SK-N-SH treated with all-trans-retinoic acid at 6 μM for 48 hours (cell line): ENCODE measurements around the gene CYB561.

Experiments
- BACH2 ChIP-seq: fragments of 250-450 bp; sonication (Bioruptor Pico); IDR thresholded peaks from 2 replicates; pipeline ENCODE4 v1.9.0; 2021; ENCODE audit warnings: mild to moderate bottlenecking, borderline replicate concordance
- OSR1 ChIP-seq: fragments of 250-450 bp; sonication (Bioruptor Pico); IDR thresholded peaks from 2 replicates; pipeline ENCODE4 v1.8.0; 2022; ENCODE audit warnings: moderate library complexity, mild to moderate bottlenecking, inconsistent platforms
- TF ChIP-seq, protein P1 (sequence below): fragments of 250-450 bp; sonication (Bioruptor Pico); IDR thresholded peaks from 2 replicates; pipeline ENCODE4 v1.8.0; 2020; ENCODE audit warnings: mild to moderate bottlenecking, moderate library complexity, borderline replicate concordance

DNA sequence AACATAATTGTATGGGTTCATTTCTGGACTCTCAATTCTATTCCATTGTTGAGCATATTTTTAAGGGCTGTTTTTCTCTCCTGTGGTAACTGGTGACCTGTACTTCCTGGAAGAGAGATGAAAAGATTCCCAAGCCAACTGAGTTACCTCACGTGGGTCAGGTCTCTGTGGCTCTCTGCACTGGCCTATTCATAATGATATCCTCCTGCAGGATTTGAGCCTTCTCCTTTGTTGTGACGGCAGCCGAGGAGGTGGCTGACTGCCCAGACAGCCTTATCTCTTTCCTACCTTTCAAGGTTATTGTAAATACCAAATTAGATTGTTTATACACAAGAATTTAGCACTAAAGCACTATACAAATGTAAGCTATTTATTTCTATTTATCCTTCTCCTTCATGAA is 28.1 kb upstream of the CYB561 start:
- TF ChIP-seq, protein P1, sequence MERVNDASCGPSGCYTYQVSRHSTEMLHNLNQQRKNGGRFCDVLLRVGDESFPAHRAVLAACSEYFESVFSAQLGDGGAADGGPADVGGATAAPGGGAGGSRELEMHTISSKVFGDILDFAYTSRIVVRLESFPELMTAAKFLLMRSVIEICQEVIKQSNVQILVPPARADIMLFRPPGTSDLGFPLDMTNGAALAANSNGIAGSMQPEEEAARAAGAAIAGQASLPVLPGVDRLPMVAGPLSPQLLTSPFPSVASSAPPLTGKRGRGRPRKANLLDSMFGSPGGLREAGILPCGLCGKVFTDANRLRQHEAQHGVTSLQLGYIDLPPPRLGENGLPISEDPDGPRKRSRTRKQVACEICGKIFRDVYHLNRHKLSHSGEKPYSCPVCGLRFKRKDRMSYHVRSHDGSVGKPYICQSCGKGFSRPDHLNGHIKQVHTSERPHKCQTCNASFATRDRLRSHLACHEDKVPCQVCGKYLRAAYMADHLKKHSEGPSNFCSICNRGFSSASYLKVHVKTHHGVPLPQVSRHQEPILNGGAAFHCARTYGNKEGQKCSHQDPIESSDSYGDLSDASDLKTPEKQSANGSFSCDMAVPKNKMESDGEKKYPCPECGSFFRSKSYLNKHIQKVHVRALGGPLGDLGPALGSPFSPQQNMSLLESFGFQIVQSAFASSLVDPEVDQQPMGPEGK (CRISPR knock-in tag) = no peak
- TF ChIP-seq BACH2 (CRISPR knock-in tag) (no peak), OSR1 (CRISPR knock-in tag) (no peak)
